Endodermal cell (in vitro differentiated cells): ENCODE data around the gene ZNF217. TPM values are rescaled to one million over a fixed set of nuclear protein-coding genes. Genes with fewer than 3 reads are reported as not detected.

Experiments used
- DNase-seq: peaks from one replicate; pipeline ENCODE4 v3.0.0-alpha.2; 2017
- H3K27ac ChIP-seq: 2 replicates; pipeline ENCODE4 v1.5.1; 2013; ENCODE audit warnings: mild to moderate bottlenecking, low read depth, low read length, moderate library complexity
- H3K27me3 ChIP-seq: 2 replicates; pipeline ENCODE4 v1.6.1; 2013; ENCODE audit warnings: mild to moderate bottlenecking, low read length, moderate library complexity; ENCODE audit not compliant: insufficient read depth, control insufficient read depth, poor library complexity, severe bottlenecking
- H3K36me3 ChIP-seq: 2 replicates; pipeline ENCODE4 v1.7.0; 2013; ENCODE audit warnings: mild to moderate bottlenecking, low read length, moderate library complexity; ENCODE audit not compliant: control insufficient read depth, insufficient read depth
- H3K4me1 ChIP-seq: one replicate; pipeline ENCODE4 v1.7.0; 2013; ENCODE audit warnings: low read length; ENCODE audit not compliant: control insufficient read depth, insufficient read depth
- H3K4me3 ChIP-seq: 2 replicates; pipeline ENCODE4 v1.5.1; 2013; ENCODE audit warnings: mild to moderate bottlenecking, low read length, moderate library complexity
- H3K9ac ChIP-seq: 2 replicates; pipeline ENCODE4 v1.6.1; 2013; ENCODE audit warnings: mild to moderate bottlenecking, low read length, moderate library complexity; ENCODE audit not compliant: poor library complexity, severe bottlenecking; ENCODE audit errors: extremely low read depth
- H3K9me3 ChIP-seq: 2 replicates; pipeline ENCODE4 v1.6.1; 2013; ENCODE audit warnings: mild to moderate bottlenecking, low read length, moderate library complexity; ENCODE audit not compliant: control insufficient read depth
- H3K27ac Mint-ChIP-seq: 2 replicates; pipeline ENCODE4 v1.8.0; 2020; ENCODE audit warnings: mixed read lengths
- H3K27me3 Mint-ChIP-seq: 2 replicates; pipeline ENCODE4 v1.8.0; 2021; ENCODE audit warnings: mild to moderate bottlenecking, mixed read lengths; ENCODE audit not compliant: insufficient read depth
- H3K36me3 Mint-ChIP-seq: 2 replicates; pipeline ENCODE4 v1.8.0; 2020; ENCODE audit warnings: low read depth, mixed read lengths
- H3K4me1 Mint-ChIP-seq: 2 replicates; pipeline ENCODE4 v1.8.0; 2020; ENCODE audit warnings: mixed read lengths
- H3K4me3 Mint-ChIP-seq: 2 replicates; pipeline ENCODE4 v1.8.0; 2020; ENCODE audit warnings: mild to moderate bottlenecking, moderate library complexity, mixed read lengths
- H3K9me3 Mint-ChIP-seq: 2 replicates; pipeline ENCODE4 v1.8.0; 2020; ENCODE audit warnings: mild to moderate bottlenecking, mixed read lengths
- WGBS, 2 experiments: methylation state at CpG; one replicate each; pipeline versions ENCODE4 v1.1.5 to v1.1.7; 2013; ENCODE audit warnings: missing lambda C conversion rate in 2 of 2, mixed read lengths in 1 of 2; ENCODE audit not compliant: insufficient coverage in 1 of 2, insufficient read length in 1 of 2; 5-methylcytosine and 5-hydroxymethylcytosine counted together
- total RNA-seq, 2 donors: library from RNA; stranded (reverse); fragmentation: NEBNext Ultra II Directional in 1 of 2; extraction: Animal tissue kit (Norgen Biotek cat#: 25700) in 1 of 2; gene quantifications; 2 replicates in 1 of 2; 3 replicates in 1 of 2; pipeline ENCODE4 v1.2.1, GENCODE V29; 2021
- TF ChIP-seq, protein P1 (sequence below): fragments of 200-600 bp; sonication (generic); conservative IDR thresholded peaks from 2 replicates; pipeline ENCODE4 v1.5.0; 2021; ENCODE audit warnings: antibody characterized with exemption, mild to moderate bottlenecking

ZNF217 gene
- total RNA-seq, 2 donors from 2014 or later = 100 to 123 TPM

DNA sequence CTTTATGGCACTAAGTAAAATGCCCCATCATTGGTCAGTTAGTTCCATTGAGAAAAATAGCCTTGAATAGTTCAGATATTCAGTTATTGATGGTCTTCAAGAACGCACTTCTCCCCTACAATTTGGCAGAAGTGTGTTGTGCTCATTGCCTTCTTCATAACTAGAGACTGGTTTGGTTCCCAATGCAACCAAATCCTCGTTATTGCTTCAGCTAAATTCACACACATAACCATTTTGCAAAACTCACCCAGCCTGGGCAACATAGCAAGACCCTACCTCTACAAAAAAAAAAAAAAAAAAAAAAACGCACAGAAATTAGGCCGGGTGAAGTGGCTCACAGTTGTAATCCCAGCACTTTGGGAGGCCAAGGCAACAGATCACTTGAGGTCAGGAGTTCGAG, 32.1 kb downstream of the ZNF217 start:
- H3K27ac ChIP-seq = no peak overlapping the region

DNA sequence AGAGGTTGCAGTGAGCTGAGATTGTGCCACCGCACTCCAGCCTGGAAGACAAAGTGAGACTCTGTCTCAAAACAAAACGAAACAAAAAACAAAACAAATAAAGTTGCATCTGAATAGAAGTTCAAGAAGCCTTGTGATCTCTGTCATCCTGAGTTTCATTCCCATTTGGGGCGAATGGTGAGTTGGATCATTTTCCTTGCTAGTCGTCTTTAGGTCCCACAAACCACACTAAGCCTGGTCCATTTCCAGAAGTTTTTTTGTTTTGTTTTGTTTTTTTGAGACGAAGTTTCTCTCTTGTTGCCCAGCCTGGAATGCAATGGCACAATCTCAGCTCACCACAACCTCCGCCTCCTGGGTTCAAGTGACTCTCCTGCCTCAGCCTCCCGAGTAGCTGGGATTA, 33.8 kb downstream of the ZNF217 start:
- peaks cover 30% of the 10 kb centered on the region for H3K36me3 Mint-ChIP-seq
- Histone ChIP-seq H3K4me1 (no peaks in the 10 kb centered on the region), H3K9ac (no peak overlapping the region), H3K27ac (no peak overlapping the region), H3K4me3 (no peak overlapping the region), H3K27me3 (no peaks in the 10 kb centered on the region), H3K9me3 (no peaks in the 10 kb centered on the region), H3K36me3 (peaks cover 27% of the 10 kb centered on the region)
- H3K27me3 Mint-ChIP-seq = no peaks in the 10 kb centered on the region
- H3K27ac Mint-ChIP-seq = no peak overlapping the region
- TF ChIP-seq, protein P1, sequence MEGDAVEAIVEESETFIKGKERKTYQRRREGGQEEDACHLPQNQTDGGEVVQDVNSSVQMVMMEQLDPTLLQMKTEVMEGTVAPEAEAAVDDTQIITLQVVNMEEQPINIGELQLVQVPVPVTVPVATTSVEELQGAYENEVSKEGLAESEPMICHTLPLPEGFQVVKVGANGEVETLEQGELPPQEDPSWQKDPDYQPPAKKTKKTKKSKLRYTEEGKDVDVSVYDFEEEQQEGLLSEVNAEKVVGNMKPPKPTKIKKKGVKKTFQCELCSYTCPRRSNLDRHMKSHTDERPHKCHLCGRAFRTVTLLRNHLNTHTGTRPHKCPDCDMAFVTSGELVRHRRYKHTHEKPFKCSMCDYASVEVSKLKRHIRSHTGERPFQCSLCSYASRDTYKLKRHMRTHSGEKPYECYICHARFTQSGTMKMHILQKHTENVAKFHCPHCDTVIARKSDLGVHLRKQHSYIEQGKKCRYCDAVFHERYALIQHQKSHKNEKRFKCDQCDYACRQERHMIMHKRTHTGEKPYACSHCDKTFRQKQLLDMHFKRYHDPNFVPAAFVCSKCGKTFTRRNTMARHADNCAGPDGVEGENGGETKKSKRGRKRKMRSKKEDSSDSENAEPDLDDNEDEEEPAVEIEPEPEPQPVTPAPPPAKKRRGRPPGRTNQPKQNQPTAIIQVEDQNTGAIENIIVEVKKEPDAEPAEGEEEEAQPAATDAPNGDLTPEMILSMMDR = no peak
- no peak for DNase-seq
- 87 to 90% methylated on average over 3 to 6 of the region's 7 CpGs for WGBS, 2 experiments
- peaks cover 4% of the 10 kb centered on the region for H3K4me1 Mint-ChIP-seq
- H3K4me3 Mint-ChIP-seq = no peak overlapping the region
- H3K9me3 Mint-ChIP-seq = no peaks in the 10 kb centered on the region

More for the DNA sequence above, 32.1 kb downstream of the ZNF217 start:
- Histone ChIP-seq H3K27me3 (no peaks in the 10 kb centered on the region), H3K4me3 (no peak overlapping the region), H3K9me3 (no peaks in the 10 kb centered on the region), H3K36me3 (peaks cover 44% of the 10 kb centered on the region), H3K4me1 (no peaks in the 10 kb centered on the region), H3K9ac (no peak overlapping the region)
- no peak overlapping the region for H3K4me3 Mint-ChIP-seq
- WGBS, 2 experiments = 92 to 100% methylated on average over 2 to 3 of the region's 5 CpGs
- H3K36me3 Mint-ChIP-seq = peaks cover 47% of the 10 kb centered on the region
- DNase-seq = no peak
- H3K27ac Mint-ChIP-seq = no peak overlapping the region
- H3K27me3 Mint-ChIP-seq = no peaks in the 10 kb centered on the region
- H3K9me3 Mint-ChIP-seq = no peaks in the 10 kb centered on the region
- H3K4me1 Mint-ChIP-seq = peaks cover 4% of the 10 kb centered on the region
- TF ChIP-seq, protein P1 = no peak

DNA sequence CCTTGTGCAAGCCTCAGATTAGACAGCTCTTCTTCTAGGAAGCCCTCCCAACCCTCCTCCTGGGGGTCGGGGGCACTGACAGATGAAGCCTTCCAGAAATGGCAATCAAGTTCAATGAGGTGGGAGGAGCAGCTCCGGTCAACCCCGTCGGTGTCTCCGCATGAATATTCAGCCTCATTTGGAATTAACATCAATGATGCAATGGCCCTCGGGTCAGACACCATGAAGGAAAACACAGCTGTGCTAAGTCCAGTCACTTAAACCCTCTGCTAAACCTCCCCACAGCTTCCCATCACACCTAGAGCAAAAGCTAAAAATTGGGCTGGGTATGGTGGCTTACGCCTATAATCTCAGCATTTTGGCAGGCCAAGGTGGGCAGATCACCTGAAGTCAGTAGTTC, 36.5 kb downstream of the ZNF217 start:
- H3K9me3 ChIP-seq = no peaks in the 10 kb centered on the region

More for the DNA sequence above, 36.5 kb downstream of the ZNF217 start:
- H3K4me1 ChIP-seq = no peaks in the 10 kb centered on the region
- H3K36me3 Mint-ChIP-seq = peaks cover 23% of the 10 kb centered on the region
- no peaks in the 10 kb centered on the region for H3K9me3 Mint-ChIP-seq
- H3K27ac ChIP-seq = no peak overlapping the region
- H3K27me3 Mint-ChIP-seq = no peaks in the 10 kb centered on the region
- H3K4me1 Mint-ChIP-seq = no peaks in the 10 kb centered on the region
- H3K27me3 ChIP-seq = no peaks in the 10 kb centered on the region
- H3K4me3 ChIP-seq = no peak overlapping the region
- 68 to 85% methylated on average over 6 to 7 of the region's 7 CpGs for WGBS, 2 experiments
- no peak overlapping the region for H3K9ac ChIP-seq
- no peak overlapping the region for H3K27ac Mint-ChIP-seq
- H3K36me3 ChIP-seq = peaks cover 15% of the 10 kb centered on the region
- no peak for DNase-seq
- TF ChIP-seq, protein P1 = no peak
- H3K4me3 Mint-ChIP-seq = no peak overlapping the region
